ENCODE data around the gene CGREF1. TPM values are rescaled to one million over a fixed set of nuclear protein-coding genes. Genes with fewer than 3 reads are reported as not detected.

Gene CGREF1
- total and polyA plus RNA-seq, 2 donors (not counting 1 experiment from before 2014, with no cell fraction given) = not detected

- no peak for TF ChIP-seq EZH2 (IDR thresholded peaks at IDR 0.05; ENCODE audit: borderline replicate concordance, insufficient read depth, low read depth, low read length, poor library complexity, severe bottlenecking)
- TF ChIP-seq, protein P1, sequence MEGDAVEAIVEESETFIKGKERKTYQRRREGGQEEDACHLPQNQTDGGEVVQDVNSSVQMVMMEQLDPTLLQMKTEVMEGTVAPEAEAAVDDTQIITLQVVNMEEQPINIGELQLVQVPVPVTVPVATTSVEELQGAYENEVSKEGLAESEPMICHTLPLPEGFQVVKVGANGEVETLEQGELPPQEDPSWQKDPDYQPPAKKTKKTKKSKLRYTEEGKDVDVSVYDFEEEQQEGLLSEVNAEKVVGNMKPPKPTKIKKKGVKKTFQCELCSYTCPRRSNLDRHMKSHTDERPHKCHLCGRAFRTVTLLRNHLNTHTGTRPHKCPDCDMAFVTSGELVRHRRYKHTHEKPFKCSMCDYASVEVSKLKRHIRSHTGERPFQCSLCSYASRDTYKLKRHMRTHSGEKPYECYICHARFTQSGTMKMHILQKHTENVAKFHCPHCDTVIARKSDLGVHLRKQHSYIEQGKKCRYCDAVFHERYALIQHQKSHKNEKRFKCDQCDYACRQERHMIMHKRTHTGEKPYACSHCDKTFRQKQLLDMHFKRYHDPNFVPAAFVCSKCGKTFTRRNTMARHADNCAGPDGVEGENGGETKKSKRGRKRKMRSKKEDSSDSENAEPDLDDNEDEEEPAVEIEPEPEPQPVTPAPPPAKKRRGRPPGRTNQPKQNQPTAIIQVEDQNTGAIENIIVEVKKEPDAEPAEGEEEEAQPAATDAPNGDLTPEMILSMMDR (IDR thresholded peaks at IDR 0.05) = no peak
- Mint-ChIP-seq H3K27ac (peak overlapping the region; percentile 95), H3K27me3 (no peaks in the 10 kb centered on the region), H3K4me3 (peak overlapping the region; percentile 99), H3K9me3 (ENCODE audit: insufficient read depth) (no peaks in the 10 kb centered on the region), H3K4me1 (peaks cover 53% of the 10 kb centered on the region)
- Histone ChIP-seq H3K36me3 (replicated peaks in 1 of 2; ENCODE audit: control extremely low read depth in 1 of 2, control insufficient read depth in 1 of 2, extremely low read depth in 1 of 2, insufficient read depth in 2 of 2, low read length in 1 of 2) (peaks cover 6 to 35% of the 10 kb centered on the region in 2 experiments), H3K9me3 (ENCODE audit: control extremely low read depth in 1 of 3, control insufficient read depth in 2 of 3, insufficient read depth in 1 of 3, low read length in 2 of 3) (no peaks in the 10 kb centered on the region), H3K27ac (ENCODE audit: low read length in 2 of 2) (peak overlapping the region in 1 of 2 donors; percentile 87), H3K9ac (ENCODE audit: low read length) (peak overlapping the region; percentile 83), H3K4me2 (replicated peaks; ENCODE audit: low read depth, low read length, poor library complexity, severe bottlenecking) (peak overlapping the region; percentile 90), H3K79me2 (ENCODE audit: control insufficient read depth, insufficient read depth, low read length) (peaks cover 39% of the 10 kb centered on the region), H3K27me3 (replicated peaks in 1 of 4; ENCODE audit: control extremely low read depth in 1 of 4, control insufficient read depth in 3 of 4, insufficient read depth in 4 of 4, low read length in 3 of 4) (no peaks in the 10 kb centered on the region), H4K20me1 (ENCODE audit: control insufficient read depth, insufficient read depth, low read length, poor library complexity, severe bottlenecking) (peaks cover 17% of the 10 kb centered on the region), H2AFZ (ENCODE audit: insufficient read depth, low read depth, low read length, poor library complexity, severe bottlenecking) (no peak overlapping the region), H3K4me3 (ENCODE audit: control extremely low read depth in 1 of 5, extremely low read depth in 1 of 5, insufficient read depth in 1 of 5, low read depth in 2 of 5, low read length in 4 of 5) (peak overlapping the region in 2 of 5 experiments; percentile 88 to 91), H3K4me1 (ENCODE audit: control insufficient read depth in 2 of 2, insufficient read depth in 2 of 2, low read length in 2 of 2) (peaks cover 26 to 34% of the 10 kb centered on the region in 2 donors)
- 89% methylated on average over 7 of the region's 8 CpGs for WGBS (ENCODE audit: insufficient coverage)
- POLR2A ChIA-PET = interaction anchor here (3.4 kb wide), 1 partner anchor 20 kb away, joined by 48 read pairs; the partner anchor contains the start of gene AGBL5
- CTCF ChIA-PET = interaction anchor here (0.6 to 3.3 kb wide), 2 partner anchors 17 to 233 kb away, joined by 3 to 10 read pairs; partner anchors contain the start of gene KHK
- ATAC-seq (ENCODE audit: low read depth) (no peak), DNase-seq (no peak)
- intact Hi-C loops (cut with micrococcal nuclease) = loop anchor here (2.0 kb wide), 1 partner anchor 301 kb away; the partner anchor contains the start of genes EIF2B4 and SNX17
Measured at GRCh38 chr2:27069961-27070618, 48.8 kb downstream of the CGREF1 start.

- Histone ChIP-seq H3K27me3 (replicated peaks in 1 of 4; ENCODE audit: control extremely low read depth in 1 of 4, control insufficient read depth in 3 of 4, insufficient read depth in 4 of 4, low read length in 3 of 4) (no peaks in the 10 kb centered on the region), H4K20me1 (ENCODE audit: control insufficient read depth, insufficient read depth, low read length, poor library complexity, severe bottlenecking) (peaks cover 17% of the 10 kb centered on the region), H3K4me3 (ENCODE audit: control extremely low read depth in 1 of 5, extremely low read depth in 1 of 5, insufficient read depth in 1 of 5, low read depth in 2 of 5, low read length in 4 of 5) (no peak overlapping the region), H3K36me3 (replicated peaks in 1 of 2; ENCODE audit: control extremely low read depth in 1 of 2, control insufficient read depth in 1 of 2, extremely low read depth in 1 of 2, insufficient read depth in 2 of 2, low read length in 1 of 2) (peaks cover 6 to 35% of the 10 kb centered on the region in 2 experiments), H3K79me2 (ENCODE audit: control insufficient read depth, insufficient read depth, low read length) (peaks cover 39% of the 10 kb centered on the region), H3K9me3 (ENCODE audit: control extremely low read depth in 1 of 3, control insufficient read depth in 2 of 3, insufficient read depth in 1 of 3, low read length in 2 of 3) (no peaks in the 10 kb centered on the region), H2AFZ (ENCODE audit: insufficient read depth, low read depth, low read length, poor library complexity, severe bottlenecking) (no peak overlapping the region), H3K27ac (ENCODE audit: low read length in 2 of 2) (no peak overlapping the region), H3K4me1 (ENCODE audit: control insufficient read depth in 2 of 2, insufficient read depth in 2 of 2, low read length in 2 of 2) (peaks cover 20 to 28% of the 10 kb centered on the region in 2 donors), H3K9ac (ENCODE audit: low read length) (no peak overlapping the region), H3K4me2 (replicated peaks; ENCODE audit: low read depth, low read length, poor library complexity, severe bottlenecking) (no peak overlapping the region)
- no peak for TF ChIP-seq EZH2 (IDR thresholded peaks at IDR 0.05; ENCODE audit: borderline replicate concordance, insufficient read depth, low read depth, low read length, poor library complexity, severe bottlenecking)
- TF ChIP-seq, protein P1 (IDR thresholded peaks at IDR 0.05) = no peak
- intact Hi-C loops (cut with micrococcal nuclease) = no loop called here
- H3K27me3 Mint-ChIP-seq = no peaks in the 10 kb centered on the region
- DNase-seq (no peak), ATAC-seq (ENCODE audit: low read depth) (no peak)
- H3K9me3 Mint-ChIP-seq (ENCODE audit: insufficient read depth) = no peaks in the 10 kb centered on the region
- H3K27ac Mint-ChIP-seq = peak overlapping the region; percentile 11
- ChIA-PET POLR2A (no interaction called here), CTCF (no interaction called here)
- peak overlapping the region; percentile 47 for H3K4me3 Mint-ChIP-seq
- 100% methylated on average over 6 of the region's 6 CpGs for WGBS (ENCODE audit: insufficient coverage)
- H3K4me1 Mint-ChIP-seq = peaks cover 48% of the 10 kb centered on the region
Measured at GRCh38 chr2:27069436-27069835, 49.5 kb downstream of the CGREF1 start.
